ENCODE results near the gene NR2E1. TPM values are rescaled to one million over a fixed set of nuclear protein-coding genes. Genes with fewer than 3 reads are reported as not detected.
A peak's percentile ranks its signal among the peaks of the same experiment; 100 is the strongest.

Gene NR2E1
- not detected for total RNA-seq
- polyA plus RNA-seq (2013, experiment 1 of 2) = 0.11 TPM
- polyA plus RNA-seq (2013, experiment 2 of 2) = 0.17 TPM
- long read RNA-seq, experiment 1 = 0 reads
- long read RNA-seq, experiment 2 = 0 reads
- long read RNA-seq, experiment 3 = 0 reads
- long read RNA-seq, experiment 4 = 0 reads

GRCh38 chr6:108165714-108166663, at the start of gene NR2E1:
NR2E1 (plus strand) TSS chr6:108166022; CDS start chr6:108166766, 744 bp downstream.
- H3K4me1 Mint-ChIP-seq = peaks cover 30% of the 10 kb centered on the region
- H3K27ac Mint-ChIP-seq = no peak within 1 kb of the TSS
- Histone ChIP-seq H3K27me3 (ENCODE audit: control insufficient read depth, insufficient read depth, low read length, poor library complexity, severe bottlenecking) (peaks cover 100% of the 10 kb centered on the region), H3K9ac (ENCODE audit: extremely low read depth, low read length, poor library complexity, severe bottlenecking) (no peak within 1 kb of the TSS), H3K36me3 (ENCODE audit: control insufficient read depth, insufficient read depth, low read length) (no peaks in the 10 kb centered on the region), H3K27ac (ENCODE audit: low read depth, low read length) (no peak within 1 kb of the TSS), H3K9me3 (ENCODE audit: control insufficient read depth, low read length) (no peaks in the 10 kb centered on the region), H3K4me3 (ENCODE audit: low read length) (peak within 1 kb of the TSS; percentile 73), H3K4me1 (ENCODE audit: control insufficient read depth, insufficient read depth, low read length) (peaks cover 16% of the 10 kb centered on the region)
- peak; percentile 83 for DNase-seq
- H3K27me3 Mint-ChIP-seq (ENCODE audit: insufficient read depth) = peaks cover 99% of the 10 kb centered on the region
- no peaks in the 10 kb centered on the region for H3K9me3 Mint-ChIP-seq
- 1% methylated on average over 25 to 54 of the region's 54 CpGs for WGBS, 2 experiments (ENCODE audit: insufficient coverage in 1 of 2, insufficient read length in 1 of 2)
- H3K4me3 Mint-ChIP-seq = peak within 1 kb of the TSS; percentile 49
- TF ChIP-seq CTCF (conservative IDR thresholded peaks at IDR 0.05) = peak; percentile 23
- no peaks in the 10 kb centered on the region for H3K36me3 Mint-ChIP-seq (ENCODE audit: low read depth)

GRCh38 chr6:108116546-108117426, 49.0 kb upstream of the NR2E1 start:
- H3K27ac ChIP-seq (ENCODE audit: low read depth, low read length) = no peak overlapping the region
- H3K9me3 Mint-ChIP-seq = no peaks in the 10 kb centered on the region
- TF ChIP-seq CTCF (conservative IDR thresholded peaks at IDR 0.05) = no peak
- peak; percentile 66 for DNase-seq
- peaks cover 100% of the 10 kb centered on the region for H3K27me3 ChIP-seq (ENCODE audit: control insufficient read depth, insufficient read depth, low read length, poor library complexity, severe bottlenecking)
- no peak overlapping the region for H3K9ac ChIP-seq (ENCODE audit: extremely low read depth, low read length, poor library complexity, severe bottlenecking)
- H3K4me1 Mint-ChIP-seq = peaks cover 19% of the 10 kb centered on the region
- H3K4me3 Mint-ChIP-seq = peak overlapping the region; percentile 37
- no peaks in the 10 kb centered on the region for H3K9me3 ChIP-seq (ENCODE audit: control insufficient read depth, low read length)
- H3K4me3 ChIP-seq (ENCODE audit: low read length) = peak overlapping the region; percentile 69
- 5% methylated on average over 3 to 45 of the region's 46 CpGs for WGBS, 2 experiments (ENCODE audit: insufficient coverage in 1 of 2, insufficient read length in 1 of 2)
- no peak overlapping the region for H3K27ac Mint-ChIP-seq
- peaks cover 98% of the 10 kb centered on the region for H3K27me3 Mint-ChIP-seq (ENCODE audit: insufficient read depth)
- no peaks in the 10 kb centered on the region for H3K4me1 ChIP-seq (ENCODE audit: control insufficient read depth, insufficient read depth, low read length)
- H3K36me3 Mint-ChIP-seq (ENCODE audit: low read depth) = no peaks in the 10 kb centered on the region
- H3K36me3 ChIP-seq (ENCODE audit: control insufficient read depth, insufficient read depth, low read length) = no peaks in the 10 kb centered on the region
